ENCODE results near the gene IGF2BP2.

Gene IGF2BP2

GRCh38 chr3:185730550-185730949 is 94.3 kb downstream of the IGF2BP2 start:
- DNase-seq = no peak

DNA sequence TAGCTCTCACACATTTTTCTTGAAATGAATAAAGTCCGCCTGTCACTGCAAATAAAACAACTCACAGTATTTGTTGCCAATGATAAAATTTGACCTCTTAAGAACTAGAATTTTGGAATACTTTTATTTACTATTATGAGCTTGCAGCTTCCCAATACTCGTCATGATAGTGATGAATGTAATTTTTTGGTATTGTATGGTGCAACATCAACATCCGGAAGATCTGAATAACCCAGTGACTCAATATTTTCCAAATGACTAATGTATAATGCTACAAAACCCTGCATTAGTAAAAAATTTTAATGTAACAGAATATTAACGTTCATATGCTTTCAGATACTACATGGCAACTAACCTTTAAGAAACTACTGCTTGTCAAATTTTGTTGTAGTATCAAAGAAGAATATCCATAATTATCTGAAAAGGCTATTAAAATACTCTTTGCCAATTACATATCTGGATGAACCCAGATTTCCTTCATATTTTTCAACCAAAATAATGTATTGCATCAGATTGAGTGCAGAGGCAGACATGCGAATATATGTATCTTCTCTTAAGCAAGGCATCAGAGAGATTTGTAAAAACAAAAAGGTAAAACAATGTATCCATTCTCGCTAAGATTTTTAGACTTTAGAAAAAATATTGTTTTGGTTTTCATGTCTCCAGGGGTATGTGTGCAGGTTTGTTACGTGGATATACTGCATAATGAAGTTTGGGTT is 95.3 kb downstream of the IGF2BP2 start:
- DNase-seq = no peak

GRCh38 chr3:185728630-185729336 is 96.1 kb downstream of the IGF2BP2 start:
- DNase-seq = no peak

- DNase-seq = no peak
These were observed 97.0 kb downstream of the IGF2BP2 start for GRCh38 chr3:185727873-185728272.

DNA sequence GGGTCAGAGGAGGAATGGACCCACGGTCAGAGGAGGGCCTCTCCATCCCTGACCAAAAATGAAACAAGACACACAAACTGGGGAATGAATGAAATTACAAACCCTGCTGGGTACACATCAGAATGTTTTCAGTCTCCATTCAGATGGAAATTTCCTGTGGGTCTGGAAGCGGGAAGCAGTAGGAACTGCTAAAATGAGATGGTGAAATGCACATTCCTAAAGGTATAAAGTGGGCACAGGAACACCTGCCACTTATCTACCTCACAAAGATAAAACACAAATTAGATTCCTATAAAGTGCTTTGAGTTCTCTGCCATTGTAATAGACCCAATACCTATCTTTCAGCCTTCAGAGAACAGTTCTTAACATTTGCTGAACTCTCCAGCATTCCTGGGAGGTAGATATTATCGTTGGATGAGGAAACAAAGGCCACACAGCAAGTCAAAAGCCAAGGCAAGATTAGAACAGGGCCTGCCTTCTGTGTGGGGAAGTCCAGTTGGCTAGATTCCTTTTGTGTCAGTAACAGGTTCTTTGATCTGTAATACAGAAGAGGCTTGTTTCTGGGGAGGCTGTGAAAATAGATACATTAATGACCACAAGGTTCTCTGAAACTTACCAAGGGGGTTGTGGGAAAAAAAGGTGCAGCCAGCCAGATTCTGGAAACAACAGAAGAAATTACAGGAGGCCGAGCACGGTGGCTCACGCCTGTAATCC is 98.4 kb downstream of the IGF2BP2 start:
- no peak for DNase-seq

DNA sequence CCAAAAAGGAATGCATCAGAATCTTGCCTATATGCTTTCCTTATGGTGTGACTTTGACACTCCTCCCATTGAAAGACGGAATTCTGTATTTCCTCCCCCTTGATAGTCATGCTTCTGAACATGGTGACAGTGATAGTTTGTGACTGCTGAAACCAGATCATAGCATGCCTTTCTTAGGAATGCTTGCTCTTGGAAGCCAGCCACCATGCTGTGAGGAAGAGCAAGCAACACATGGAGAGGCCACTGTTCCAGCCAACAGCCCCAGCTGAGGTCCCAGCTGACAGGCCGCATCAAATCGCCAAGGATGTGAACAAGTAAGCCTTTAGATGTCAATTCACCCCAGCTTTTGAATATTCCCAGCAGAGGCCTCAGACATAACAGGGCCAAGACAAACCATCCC is 100.1 kb downstream of the IGF2BP2 start:
- DNase-seq = no peak

DNA sequence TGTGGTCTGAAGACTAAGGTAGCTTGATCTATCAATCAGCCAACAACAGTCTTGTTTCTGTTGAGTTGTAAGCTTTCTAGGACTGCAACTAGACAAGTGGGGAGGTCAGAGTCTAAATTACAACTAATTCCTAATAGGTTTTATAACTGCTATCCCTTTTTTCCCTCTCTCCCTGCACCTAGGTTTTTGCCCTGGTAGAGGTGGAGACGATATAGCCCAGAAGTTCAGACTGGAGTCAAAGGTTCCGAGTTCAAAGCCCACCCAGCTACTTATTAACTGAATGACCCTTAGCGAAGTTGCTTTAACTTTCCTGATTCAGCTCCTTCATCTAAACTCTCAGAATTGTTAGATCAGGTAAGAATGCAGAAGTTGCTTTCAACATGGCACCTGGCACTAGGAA is 100.6 kb downstream of the IGF2BP2 start:
- DNase-seq = no peak

GRCh38 chr3:185722881-185723280 is 102.0 kb downstream of the IGF2BP2 start:
- DNase-seq = no peak

GRCh38 chr3:185721970-185722369 is 102.9 kb downstream of the IGF2BP2 start:
- no peak for DNase-seq

DNA sequence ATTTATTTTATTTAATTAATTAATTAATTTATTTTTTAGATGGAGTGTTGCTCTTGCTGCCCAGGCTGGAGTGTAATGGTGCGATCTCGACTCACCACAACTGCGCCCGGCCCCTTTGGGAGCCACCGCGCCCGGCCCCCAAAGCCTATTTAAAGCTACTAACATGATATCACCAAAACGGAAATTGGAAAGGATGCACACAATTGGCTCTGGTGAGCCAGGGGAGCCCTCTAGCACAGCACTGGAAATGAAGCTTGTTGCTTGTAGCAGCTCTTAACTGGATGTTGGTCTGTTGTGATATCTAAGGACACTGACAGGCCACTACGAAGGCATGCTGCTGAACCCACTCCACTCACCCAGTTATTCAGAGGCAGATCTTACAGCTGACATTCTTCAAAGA is 104.5 kb downstream of the IGF2BP2 start:
- DNase-seq = no peak

DNA sequence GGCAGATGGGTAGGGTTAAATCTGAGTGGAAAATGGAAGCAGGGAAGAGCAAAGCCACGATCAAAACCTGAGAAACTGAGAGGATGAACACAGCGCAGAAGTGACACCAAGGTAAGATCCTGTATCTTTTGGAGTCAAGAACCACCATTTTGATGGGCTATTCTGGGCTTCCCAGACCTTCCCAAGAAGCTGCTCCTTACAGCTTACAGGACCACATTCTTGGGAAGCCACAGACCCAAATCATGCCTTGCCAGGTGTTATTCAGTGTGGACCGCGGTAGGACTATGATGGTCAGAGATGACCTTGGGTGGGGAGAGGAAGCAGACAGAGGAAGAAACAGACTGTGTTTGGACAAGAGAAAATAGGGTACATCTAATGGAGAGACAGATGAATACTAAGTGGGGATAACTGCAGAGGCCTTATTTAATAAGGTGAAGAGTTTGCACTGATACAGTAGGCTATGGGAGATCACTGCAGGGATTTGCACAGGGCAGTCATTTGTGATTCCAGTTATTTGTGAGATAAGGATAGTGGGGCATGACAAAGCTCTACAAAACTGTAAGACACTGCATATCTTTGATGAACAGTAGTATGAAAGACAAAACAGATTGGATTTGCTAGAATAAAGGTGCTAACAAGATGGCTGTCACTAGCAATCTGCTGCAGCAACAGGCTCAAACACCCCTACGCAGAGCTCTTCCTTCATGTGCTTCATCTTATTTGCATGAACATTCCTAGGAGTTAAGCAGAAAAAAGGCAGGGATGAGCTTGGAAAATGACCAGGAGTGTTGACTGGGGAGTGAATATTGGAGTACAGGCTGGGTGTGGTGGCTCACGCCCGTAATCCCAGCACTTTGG is 105.9 kb downstream of the IGF2BP2 start:
- DNase-seq = no peak

DNA sequence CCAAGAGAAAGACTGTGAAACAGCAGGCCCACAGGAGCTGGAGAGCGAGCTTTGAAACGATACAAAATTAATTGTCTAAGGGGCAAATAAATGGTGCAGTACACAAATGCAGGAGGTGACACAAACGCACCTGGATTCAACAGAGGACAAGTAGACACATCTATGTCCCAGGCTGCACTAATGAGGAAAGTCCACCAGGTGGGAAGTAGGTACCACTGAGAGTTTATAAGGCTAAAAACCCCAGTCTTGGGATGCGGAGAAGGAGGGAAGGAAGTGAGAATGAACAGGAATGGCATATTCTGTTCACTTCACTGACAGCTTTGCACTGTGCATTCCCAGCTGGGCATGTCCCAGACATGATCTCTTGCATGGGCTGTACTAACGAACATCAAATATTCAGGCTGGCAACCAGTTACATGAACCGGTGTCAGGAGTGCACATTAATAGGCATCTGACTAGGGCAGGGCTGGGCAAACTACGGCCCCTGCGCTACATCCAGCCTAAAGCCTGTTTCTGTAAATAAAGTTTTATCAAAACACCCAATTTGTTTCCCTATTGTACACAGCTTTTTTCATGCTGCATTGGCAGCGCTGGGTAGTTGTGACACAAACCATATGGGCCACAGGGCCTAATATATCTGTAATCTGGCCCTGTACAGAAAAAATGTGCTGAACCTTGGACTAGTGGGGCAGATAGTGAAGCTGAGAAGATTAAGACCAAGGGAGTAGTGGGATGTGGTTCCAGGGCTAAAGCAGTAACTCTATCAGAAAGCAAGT is 107.0 kb downstream of the IGF2BP2 start:
- DNase-seq = no peak

- no peak for DNase-seq
These were observed 107.7 kb downstream of the IGF2BP2 start for GRCh38 chr3:185717121-185717520.

GRCh38 chr3:185716436-185717108 is 108.3 kb downstream of the IGF2BP2 start:
- DNase-seq = no peak

GRCh38 chr3:185715091-185715490 is 109.8 kb downstream of the IGF2BP2 start:
- no peak for DNase-seq

- no peak for DNase-seq
These were observed 110.8 kb downstream of the IGF2BP2 start for GRCh38 chr3:185714085-185714484.

DNA sequence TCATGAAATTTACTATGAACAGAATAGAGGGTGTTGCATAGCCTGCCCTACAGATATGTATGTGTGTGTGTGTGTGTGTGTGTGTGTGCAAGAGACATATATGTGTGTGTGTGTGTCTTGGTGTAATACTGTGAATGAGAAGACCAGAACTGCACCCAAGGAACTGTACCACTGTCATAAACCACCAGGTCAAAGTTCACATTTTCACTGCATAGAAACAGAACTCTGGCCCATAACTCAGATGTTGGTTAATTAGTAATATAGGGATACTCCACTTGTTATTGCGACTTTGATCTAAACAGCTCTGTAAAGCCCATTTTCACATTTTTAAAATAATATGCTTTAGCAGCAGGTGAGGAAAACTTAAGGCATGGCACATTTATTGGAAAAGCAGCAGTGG is 111.8 kb downstream of the IGF2BP2 start:
- DNase-seq = no peak

DNA sequence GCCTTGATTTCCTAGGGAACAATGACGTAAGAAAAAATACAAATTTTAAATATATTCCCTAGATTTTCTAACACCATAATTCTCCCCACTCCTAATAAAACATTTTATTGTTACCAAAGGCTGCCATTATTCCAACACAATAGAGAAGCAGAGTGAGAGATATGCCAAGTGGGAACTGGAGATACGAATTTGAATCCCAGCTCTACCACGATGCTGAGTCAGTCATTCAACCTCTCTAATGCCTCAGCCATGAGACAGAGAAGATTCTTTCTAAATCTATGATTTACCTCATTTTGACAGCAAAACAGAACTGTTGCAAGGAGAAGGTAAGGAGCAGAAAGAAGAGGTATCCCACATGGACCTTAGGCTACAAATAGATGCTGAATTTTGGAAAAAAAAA is 112.5 kb downstream of the IGF2BP2 start:
- DNase-seq = no peak

DNA sequence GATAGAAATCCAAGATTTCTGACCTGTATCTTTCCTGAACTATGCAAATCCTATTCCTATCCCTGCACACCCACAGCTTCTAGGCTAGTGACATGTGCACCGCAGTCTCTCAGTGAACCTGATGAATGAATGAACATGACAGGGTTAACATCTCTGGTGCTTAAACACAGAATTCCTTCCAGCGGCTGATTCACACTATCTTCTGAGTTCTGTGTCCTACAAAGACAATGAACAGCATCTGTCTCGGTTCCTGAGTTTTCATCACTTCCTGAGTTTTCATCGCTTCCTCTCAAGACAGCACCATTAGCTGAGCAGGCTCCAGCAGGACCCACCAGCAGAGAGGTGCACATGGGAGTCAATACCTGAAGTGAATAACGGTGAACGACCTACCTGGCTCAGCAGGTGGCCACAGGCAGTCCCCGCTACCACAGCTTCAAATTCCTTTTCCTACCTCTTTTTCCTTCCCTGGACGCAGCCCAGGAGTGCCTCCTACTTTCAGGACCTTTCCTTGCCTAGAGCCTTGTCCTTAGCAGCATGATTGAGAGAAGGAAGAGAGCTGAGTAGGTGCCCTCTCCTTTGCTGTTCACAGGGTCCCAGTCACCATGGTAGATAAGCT is 113.5 kb downstream of the IGF2BP2 start:
- no peak for DNase-seq

GRCh38 chr3:185709251-185709955 is 115.4 kb downstream of the IGF2BP2 start:
- DNase-seq = no peak
